HL-60/S4 treated with phorbol 12-myristate 13-acetate at 8.2 ng/mL for 4 days and 3 days (cell line): Measurements from ENCODE around the gene GPLD1.
"Not testable (repeated sequence)": the region's sequence is repeated elsewhere in the genome, so short reads cannot be mapped to it uniquely, and the experiment has no call there.

Experiments
- in situ Hi-C: fragments of 300-500 bp; cut with MboI; formaldehyde crosslinking; loops from 2 replicates; pipeline ENCODE4 v1.15.0; 2022; ENCODE audit warnings: low sequenced_read_pairs

GPLD1 gene

DNA sequence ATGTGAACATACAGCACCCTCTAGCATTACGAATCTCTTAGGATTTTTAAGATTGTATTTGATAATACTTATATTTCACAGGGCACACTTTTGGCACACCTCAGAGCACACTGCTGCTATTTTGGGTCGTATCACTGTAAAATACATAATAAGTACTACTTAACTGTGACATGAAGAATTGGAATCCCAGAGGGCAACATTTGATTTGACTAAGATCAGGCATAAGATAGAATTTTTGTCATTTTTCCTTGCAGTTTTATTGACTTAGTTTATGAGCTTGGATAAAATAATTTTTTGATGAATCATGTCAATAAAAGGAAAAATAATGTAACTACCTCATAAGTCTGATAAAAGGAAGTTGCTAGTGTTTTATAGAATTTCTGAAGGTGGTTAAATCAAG is 64.3 kb downstream of the GPLD1 start:
- in situ Hi-C loops = no loop called here

DNA sequence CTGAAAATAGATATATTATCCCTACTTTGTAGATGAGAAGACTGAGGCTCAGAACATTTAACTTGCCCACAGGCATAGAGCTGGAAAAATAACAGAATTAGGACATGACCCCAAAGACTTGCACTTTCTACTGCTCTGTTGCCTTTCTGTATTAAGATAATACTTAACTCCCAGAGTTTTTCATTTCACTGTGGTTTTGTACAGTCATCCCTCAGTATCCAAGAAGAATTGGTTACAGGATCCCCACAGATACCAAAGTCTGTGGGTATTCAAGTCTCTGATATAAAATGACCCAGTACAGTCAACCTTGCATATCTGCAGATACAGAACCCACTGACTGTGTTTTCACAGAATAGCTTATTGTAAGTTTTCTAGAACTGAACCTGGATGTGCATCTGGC is 69.9 kb downstream of the GPLD1 start:
- in situ Hi-C loops = no loop called here

DNA sequence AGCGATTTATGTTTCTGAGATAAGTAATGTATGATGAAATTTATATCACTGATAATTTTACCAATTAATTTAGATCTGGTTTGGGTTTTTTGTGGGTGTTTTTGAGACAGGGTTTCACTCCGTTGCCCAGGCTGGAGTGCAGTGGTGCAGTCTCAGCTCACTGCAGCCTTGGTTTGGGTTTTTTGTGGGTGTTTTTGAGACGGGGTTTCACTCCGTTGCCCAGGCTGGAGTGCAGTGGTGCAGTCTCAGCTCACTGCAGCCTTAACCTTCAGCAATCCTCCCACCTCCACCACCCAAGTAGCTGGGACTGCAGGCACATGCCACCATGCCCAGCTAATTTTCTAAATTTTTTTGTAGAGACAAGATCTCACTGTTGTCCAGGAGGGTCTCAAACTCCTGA is 73.6 kb downstream of the GPLD1 start:
- in situ Hi-C loops = no loop called here

DNA sequence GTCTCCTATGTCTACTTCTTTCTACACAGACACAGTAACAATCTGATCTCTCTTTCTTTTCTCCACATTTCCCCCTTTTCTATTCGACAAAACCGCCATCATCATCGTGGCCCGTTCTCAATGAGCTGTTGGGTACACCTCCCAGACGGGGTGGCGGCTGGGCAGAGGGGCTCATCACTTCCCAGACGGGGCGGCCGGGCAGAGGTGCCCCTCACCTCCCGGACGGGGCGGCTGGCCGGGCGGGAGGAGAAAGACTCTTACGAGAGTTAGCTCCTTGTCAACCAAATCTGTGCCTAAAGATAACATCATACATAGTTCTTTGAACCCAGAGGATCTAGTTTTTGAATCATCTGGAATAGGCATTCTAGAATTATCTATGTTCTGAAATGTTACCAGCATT is 74.8 kb downstream of the GPLD1 start:
- in situ Hi-C loops = not testable (repeated sequence)

DNA sequence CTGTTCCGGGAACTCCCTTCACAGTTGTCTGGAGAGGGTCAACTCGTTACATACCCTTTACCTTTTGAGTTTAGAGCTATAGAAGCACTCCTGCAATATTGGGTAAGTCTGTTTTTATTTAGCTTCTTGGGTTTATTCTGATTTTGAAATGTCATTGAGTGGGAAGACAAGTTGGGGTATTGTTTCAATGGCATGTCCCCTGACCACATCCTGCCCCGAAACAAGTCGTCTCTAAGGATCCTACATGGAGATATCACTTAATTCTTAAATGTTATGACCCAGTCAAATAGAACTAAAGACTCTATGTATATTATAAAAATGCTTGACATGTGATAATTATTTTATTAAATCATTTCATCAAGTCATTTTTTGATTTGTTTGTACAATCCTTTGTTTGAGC is 77.1 kb downstream of the GPLD1 start:
- in situ Hi-C loops = no loop called here

DNA sequence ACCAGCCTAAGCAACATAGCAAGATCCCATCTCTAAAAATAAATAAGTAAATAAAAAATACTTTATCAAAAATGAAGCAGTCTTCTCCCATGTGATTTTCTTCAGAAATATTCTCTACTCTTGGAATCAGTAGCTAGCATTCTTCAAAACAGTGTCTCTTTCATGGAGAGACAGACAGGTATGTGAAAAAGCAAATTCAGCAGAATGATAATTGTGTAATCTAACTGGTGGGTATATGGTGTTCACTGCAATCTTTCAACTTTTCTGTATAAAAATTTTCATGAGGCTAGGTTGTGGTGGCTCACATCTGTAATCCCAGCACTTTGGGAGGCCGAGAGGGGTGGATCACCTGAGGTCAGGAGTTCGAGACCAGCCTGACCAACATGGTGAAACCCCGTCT is 78.8 kb downstream of the GPLD1 start:
- in situ Hi-C loops = no loop called here

DNA sequence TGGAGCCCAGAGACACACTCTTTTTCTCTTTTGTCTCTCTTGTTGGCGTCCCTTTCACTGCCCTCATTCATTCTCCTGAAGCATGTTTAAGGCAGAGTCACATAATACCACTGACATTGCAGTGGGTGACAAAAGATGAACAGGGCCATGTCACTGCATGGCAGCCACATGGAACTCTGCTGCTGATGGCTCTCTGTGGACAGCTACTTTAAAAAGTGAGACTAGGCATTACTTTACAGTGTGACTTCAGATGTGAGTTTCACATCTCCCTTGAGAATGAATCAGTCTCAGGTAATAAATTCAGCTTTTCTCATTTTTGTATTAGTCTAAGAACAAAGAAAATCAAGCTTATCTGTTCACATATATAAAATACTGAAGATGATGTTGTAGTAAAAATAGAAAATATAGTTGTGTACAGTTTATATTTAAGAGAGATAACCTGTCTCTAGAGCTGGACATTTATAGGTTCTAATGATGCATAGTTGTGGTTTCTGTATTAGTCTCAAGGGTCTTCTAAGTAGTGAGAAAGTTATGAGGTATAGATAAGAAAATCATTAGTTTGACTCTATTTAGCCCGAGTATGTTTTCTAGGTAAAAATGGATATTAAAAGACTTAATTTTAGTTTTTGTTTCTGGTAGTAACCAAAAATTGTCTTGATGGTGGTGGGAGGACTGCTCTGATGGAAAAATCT is 80.5 kb downstream of the GPLD1 start:
- in situ Hi-C loops = no loop called here

DNA sequence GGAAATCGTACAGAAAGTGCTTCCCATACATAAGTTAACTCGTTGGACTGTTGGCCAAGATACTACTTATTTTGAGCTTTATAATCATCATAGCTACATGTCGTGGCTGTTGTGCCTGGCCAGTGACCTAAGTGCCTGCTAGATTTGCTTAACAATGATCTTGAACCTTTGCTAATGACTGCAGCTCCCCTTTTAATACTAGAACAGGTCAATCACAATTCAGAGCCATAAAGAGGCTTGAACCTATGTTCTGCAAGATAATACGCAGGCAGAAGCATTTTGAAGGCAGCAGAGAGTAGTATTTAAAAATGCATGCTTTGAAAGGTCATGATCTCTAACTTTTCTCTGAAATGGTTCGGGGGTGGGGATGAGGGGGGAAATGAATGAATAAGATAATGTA is 84.1 kb downstream of the GPLD1 start:
- in situ Hi-C loops = no loop called here

DNA sequence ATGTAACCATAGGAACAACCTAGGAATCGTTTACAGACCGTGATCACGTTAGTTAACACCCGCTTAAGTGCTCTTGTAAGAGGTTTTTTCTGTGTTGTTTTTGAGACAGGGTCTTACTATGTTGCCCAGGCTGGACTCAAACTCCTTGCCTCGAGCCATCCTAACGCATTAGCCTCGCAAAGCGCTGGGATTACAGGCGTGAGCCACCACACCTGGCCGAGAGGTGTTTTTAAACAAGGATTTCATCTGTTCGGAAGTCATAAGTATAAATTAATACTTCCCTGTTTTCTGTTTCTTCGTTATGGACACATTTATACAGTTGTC is 85.9 kb downstream of the GPLD1 start:
- in situ Hi-C loops = no loop called here

DNA sequence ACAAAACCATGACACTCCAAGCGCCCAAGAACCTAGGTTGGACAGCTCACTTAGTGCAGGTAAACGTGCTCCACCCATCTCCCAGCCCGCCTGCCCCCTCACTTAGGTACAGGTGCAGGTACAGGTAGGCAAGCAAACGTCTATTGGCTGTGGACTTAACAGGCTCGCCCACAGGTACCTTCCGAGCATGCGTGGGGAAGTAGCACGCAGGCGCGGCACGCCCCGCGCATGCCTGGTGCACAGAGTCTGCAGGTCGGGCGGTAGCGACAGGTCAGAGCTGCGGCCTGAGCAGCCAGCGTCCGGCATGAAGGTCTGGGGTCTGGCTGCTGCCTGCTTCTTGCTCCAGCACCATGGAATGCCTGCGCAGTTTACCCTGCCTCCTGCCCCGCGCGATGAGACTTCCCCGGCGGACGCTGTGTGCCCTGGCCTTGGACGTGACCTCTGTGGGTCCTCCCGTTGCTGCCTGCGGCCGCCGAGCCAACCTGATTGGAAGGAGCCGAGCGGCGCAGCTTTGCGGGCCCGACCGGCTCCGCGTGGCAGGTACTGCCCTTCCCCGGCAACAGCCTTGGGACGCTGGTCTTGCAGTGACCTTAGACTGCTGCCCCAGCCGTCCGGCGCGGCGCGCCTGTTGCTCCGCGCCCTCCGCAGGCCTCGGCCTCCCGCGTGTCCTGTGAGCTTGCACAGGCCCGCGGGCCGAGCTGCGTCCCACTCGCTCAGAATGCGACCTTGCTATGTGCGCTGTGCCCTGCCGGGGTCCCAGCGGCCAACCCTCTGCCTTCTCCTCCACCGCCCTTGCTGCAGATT is 86.5 kb downstream of the GPLD1 start, which contains the start of gene MRS2:
TSS of gene MRS2 (plus strand) at position 240 of the 804 bp plus-strand sequence. CDS start at position 351, 111 bp downstream.
- in situ Hi-C loops = no loop called here

DNA sequence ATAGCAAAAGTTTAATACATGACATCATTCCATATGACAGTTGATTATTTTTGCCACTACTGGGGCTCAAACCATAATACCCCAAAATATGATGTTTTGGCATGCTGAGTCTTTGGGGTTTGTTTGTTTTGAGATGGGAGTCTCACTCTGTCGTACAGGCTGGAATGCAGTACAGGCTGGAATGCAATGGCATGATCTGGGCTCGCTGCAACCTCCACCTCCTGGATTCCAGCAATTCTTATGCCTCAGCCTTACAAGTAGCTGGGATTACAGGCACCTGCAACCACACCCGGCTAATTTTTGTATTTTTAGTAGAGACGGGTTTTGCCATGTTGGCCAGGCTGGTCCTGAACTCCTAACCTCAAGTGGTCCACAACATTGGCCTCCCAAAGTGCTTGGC is 87.9 kb downstream of the GPLD1 start:
- in situ Hi-C loops = no loop called here

DNA sequence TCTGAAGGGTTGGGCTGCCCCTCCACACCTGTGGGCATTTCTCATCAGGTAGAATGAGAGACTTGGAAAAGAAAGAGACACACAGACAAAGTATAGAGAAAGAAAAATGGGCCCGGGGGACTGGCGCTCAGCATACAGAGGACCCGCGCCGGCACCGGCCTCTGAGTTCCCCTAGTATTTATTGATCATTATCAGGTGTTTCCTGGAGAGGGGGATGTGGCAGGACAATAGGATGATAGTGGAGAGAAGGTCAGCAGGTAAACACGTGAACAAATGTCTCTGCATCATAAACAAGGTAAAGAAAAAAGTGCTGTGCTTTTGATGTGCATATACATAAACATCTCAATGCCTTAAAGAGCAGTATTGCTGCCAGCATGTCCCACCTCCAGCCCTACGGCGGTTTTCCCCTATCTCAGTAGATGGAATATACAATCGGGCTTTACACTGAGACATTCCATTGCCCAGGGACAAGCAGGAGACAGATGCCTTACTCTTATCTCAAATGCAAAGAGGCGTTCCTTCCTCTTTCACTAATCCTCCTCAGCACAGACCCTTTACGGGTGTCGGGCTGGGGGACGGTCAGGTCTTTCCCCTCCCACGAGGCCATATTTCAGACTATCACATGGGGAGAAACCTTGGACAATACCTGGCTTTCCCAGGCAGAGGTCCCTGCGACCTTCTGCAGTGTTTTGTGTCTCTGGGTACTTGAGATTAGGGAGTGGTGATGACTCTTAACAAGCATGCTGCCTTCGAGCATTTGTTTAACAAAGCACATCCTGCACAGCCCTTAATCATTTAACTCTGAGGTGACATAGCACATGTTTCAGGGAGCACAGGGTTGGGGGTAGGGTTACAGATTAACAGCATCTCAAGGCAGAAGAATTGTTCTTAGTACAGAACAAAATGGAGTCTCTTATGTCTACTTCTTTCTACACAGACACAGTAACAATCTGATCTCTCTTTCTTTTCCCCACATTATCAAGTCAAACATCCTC is 89.0 kb downstream of the GPLD1 start:
- in situ Hi-C loops = not testable (repeated sequence)

DNA sequence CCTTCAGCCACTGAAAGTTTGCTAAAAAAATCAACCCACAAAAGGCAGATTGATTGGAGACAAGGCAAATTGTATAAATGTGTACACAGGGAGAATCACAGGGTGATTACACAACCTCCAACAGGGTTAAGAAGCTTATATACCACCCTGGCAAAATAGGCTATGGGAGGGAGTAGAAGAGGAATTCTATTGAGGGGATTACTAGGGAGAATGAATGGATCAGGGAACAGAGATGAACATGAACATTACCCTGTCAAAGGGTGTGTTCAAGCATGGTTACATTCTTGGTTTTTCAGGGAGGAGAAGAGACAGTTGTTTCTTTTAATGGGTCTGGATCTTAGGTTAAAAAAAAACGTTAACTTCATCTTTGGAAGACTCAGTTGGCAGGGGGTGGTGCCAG is 91.7 kb downstream of the GPLD1 start:
- in situ Hi-C loops = no loop called here

DNA sequence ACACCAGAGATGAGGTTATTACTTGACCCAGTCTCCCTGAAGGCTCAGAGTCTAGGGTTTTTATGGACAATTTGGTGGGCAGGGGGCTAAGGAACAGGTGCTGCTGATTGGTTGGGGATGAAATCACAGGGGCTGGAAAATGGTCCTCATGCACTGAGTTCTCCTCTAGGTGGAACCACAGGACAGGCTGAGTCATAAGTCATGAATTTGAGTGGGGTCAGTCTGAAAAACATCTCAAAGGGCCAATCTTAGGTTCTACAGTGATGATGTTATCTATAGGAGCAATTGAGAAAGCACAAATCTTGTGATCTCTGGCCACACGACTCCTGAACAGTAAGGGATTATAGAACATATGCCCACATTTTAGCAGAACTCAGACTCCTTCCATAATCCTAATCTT is 92.6 kb downstream of the GPLD1 start:
- in situ Hi-C loops = no loop called here

DNA sequence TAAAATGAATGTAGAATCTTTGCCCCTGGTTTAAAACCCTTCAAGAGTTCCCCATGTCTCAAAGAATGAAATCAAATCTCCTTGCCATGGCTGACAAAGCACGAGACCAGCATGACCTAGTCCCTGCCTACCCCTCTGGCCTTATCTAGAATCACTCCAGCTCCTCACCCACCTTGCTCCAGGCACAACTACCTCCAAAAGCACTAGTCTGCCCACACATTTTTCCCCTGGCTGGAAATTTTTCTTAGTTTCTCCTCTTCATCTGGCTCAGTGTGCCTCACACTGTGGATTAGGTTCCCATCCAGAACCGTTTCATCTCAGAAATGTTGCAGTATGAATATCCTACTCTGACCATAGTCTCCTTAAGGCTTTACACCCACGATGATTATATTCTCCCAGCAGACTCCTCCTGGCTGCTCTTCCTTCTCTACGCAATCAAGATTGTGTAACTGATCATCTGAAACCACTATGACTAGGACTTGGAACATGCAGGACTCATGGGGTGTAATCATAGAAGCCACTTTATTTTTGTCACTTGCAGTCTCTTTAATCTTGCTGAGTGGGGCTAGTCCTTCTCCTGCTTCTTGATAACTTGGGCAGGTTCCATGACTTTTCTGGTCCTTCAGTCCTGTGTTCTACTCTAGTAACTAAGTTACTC is 94.5 kb downstream of the GPLD1 start:
- in situ Hi-C loops = no loop called here

DNA sequence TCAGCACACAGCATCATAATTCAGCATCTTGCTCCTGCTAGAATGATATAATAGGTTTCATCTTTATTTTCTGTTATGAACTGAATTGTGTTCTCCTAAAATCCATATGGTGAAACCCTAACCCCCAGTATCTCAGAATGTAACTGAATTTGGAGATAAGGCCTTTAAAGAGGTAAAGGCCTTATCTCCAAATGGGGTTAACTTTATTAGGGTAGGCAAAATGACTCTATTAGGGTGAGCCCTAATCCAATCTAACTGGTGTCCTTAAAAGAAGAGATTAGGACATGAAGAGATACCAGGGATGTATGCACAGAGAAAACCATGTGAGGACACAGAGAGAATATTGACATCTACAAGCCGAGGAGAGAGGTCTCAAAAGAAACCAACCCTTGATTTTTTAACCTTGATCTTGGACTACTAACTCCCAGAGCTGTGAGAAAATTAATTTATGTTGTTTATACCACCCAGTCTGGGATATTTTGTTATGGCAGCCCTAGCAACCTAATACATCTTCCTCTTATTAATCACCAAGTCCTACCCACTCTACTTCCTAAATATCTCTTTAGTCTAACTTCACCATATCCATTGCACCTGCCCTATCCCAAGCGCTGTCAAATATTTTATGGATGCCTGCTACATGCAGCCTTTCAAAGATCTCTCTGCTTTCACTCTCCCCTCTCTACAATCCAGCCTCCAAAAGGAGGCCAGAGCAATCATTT is 95.2 kb downstream of the GPLD1 start:
- in situ Hi-C loops = no loop called here

DNA sequence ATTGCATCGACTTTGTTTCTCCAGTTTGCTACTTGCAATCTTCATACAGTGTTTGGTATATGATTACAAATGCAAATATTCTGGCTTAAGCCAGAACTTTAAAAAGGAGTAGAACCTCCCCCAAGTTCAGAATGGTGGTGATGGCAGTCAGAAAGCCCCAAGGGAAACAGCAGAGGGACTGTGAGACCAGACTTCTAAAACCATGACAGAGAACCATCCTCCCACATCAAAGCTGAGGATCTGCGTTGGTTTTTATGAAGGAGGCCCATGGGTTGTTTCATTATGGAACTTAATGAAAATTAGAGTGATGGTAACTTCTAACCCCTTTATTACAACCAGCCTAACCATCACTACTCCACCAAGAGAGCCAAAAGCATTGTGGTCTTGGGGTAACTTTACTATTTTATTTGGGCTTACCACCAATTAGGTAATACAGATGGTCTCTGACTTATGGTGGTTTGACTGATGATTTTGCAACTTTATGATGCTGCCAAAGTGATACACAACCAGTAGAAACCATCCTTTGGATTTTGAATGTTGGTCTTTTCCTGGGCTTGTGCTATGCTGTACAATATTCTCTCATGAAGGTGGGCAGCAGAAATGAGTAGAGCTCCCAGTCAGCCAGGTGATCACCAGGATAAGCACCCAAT is 97.5 kb downstream of the GPLD1 start:
- in situ Hi-C loops = no loop called here

DNA sequence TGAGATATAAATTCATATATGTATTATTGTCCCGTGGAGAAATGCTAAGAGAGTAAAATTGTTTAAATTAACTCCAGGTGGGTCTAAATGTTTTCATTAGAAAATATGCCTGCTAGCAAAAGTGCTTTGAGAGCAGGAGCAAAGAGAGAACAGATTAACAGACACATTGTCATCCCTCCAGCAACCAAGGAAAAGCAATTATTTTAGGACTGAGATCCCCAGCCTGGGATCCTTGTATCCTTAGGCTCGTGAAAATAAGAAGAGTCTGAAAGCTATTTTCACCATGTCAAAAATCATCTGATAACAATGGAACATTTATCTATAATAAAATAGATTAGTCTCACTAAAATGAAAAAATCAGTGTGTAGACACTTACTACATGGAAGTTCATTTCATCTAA is 98.2 kb downstream of the GPLD1 start:
- in situ Hi-C loops = no loop called here

DNA sequence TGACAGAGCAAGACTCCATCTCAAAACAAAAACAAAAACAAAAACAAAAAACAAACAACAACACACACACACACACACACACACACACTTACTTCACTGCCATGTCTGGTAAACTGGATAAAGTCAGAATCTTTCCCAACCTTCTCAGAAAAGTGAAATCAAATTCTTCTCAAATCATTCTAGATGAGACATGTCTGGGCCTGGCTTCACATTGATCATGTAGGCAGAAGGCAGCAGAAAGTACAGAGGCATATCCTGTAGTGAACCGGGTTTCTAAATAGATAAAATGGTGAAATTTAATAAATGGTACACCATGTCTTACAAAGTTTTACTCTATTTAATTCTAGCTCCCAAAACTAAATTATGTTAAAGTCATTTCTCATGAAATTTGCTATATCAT is 101.6 kb downstream of the GPLD1 start:
- in situ Hi-C loops = no loop called here
